ENCODE results near the gene ATP1A1.

ATP1A1 gene

GRCh38 chr1:116356673-116357072 is 16.4 kb upstream of the ATP1A1 start:
- H3K27me3 ChIP-seq (ENCODE audit: control insufficient read depth in 5 of 5, insufficient read depth in 4 of 5, low read length in 5 of 5): no peaks in the 10 kb centered on the region
- H3K27ac ChIP-seq (ENCODE audit: low read depth, low read length): no peak overlapping the region
- peaks cover 0 to 4% (median 0%) of the 10 kb centered on the region in 5 donors for H3K9me3 ChIP-seq (ENCODE audit: control insufficient read depth in 5 of 5, low read length in 5 of 5)
- peaks cover 0 to 9% (median 2%) of the 10 kb centered on the region in 5 donors for H3K4me1 ChIP-seq (ENCODE audit: control insufficient read depth in 5 of 5, insufficient read depth in 5 of 5, low read length in 5 of 5)
- no peak overlapping the region for H3K4me3 ChIP-seq (ENCODE audit: low read depth in 1 of 5, low read length in 5 of 5)
- no peaks in the 10 kb centered on the region for H3K36me3 ChIP-seq (ENCODE audit: control insufficient read depth in 5 of 5, insufficient read depth in 5 of 5, low read length in 5 of 5)
- no peak overlapping the region for H3K9ac ChIP-seq (ENCODE audit: low read length in 5 of 5)

GRCh38 chr1:116357487-116357886 is 15.6 kb upstream of the ATP1A1 start:
- Histone ChIP-seq H3K4me3 (ENCODE audit: low read depth in 1 of 5, low read length in 5 of 5) (no peak overlapping the region), H3K9me3 (ENCODE audit: control insufficient read depth in 5 of 5, low read length in 5 of 5) (peaks cover 0 to 4% (median 0%) of the 10 kb centered on the region in 5 donors), H3K27me3 (ENCODE audit: control insufficient read depth in 5 of 5, insufficient read depth in 4 of 5, low read length in 5 of 5) (no peaks in the 10 kb centered on the region), H3K9ac (ENCODE audit: low read length in 5 of 5) (no peak overlapping the region), H3K4me1 (ENCODE audit: control insufficient read depth in 5 of 5, insufficient read depth in 5 of 5, low read length in 5 of 5) (peaks cover 0 to 9% (median 2%) of the 10 kb centered on the region in 5 donors), H3K27ac (ENCODE audit: low read depth, low read length) (no peak overlapping the region), H3K36me3 (ENCODE audit: control insufficient read depth in 5 of 5, insufficient read depth in 5 of 5, low read length in 5 of 5) (no peaks in the 10 kb centered on the region)

- peak overlapping the region in 1 of 5 donors; percentile 11 for H3K9ac ChIP-seq (ENCODE audit: low read length in 5 of 5)
Measured at GRCh38 chr1:116359060-116359830, 13.8 kb upstream of the ATP1A1 start.

DNA sequence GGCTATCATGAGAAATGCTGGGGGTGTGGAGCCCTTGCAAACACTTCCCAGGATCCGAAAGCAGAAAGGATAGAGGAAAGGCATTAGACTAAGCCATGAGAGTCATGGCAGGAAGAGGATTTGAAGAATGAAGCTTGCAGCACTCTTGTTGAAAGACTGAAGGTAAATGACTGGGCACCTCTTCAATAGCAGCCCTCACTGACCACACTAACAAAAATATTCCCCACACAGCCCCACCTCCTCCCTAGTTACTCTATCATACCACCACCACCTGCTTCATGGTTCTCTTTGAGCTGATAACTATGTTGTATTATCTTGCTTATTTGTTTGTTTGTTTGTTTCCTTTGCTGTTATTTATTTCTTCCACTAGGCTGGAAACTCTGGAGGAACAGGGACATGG is 13.2 kb upstream of the ATP1A1 start:
- Histone ChIP-seq H3K27me3 (ENCODE audit: control insufficient read depth in 5 of 5, insufficient read depth in 4 of 5, low read length in 5 of 5) (no peaks in the 10 kb centered on the region), H3K36me3 (ENCODE audit: control insufficient read depth in 5 of 5, insufficient read depth in 5 of 5, low read length in 5 of 5) (no peaks in the 10 kb centered on the region), H3K27ac (ENCODE audit: low read depth, low read length) (no peak overlapping the region), H3K9me3 (ENCODE audit: control insufficient read depth in 5 of 5, low read length in 5 of 5) (peaks cover 0 to 4% (median 0%) of the 10 kb centered on the region in 5 donors), H3K4me1 (ENCODE audit: control insufficient read depth in 5 of 5, insufficient read depth in 5 of 5, low read length in 5 of 5) (peaks cover 0 to 9% (median 2%) of the 10 kb centered on the region in 5 donors), H3K4me3 (ENCODE audit: low read depth in 1 of 5, low read length in 5 of 5) (no peak overlapping the region), H3K9ac (ENCODE audit: low read length in 5 of 5) (no peak overlapping the region)

More at GRCh38 chr1:116359060-116359830, 13.8 kb upstream of the ATP1A1 start:
- H3K36me3 ChIP-seq (ENCODE audit: control insufficient read depth in 5 of 5, insufficient read depth in 5 of 5, low read length in 5 of 5): no peaks in the 10 kb centered on the region
- H3K4me1 ChIP-seq (ENCODE audit: control insufficient read depth in 5 of 5, insufficient read depth in 5 of 5, low read length in 5 of 5): peaks cover 0 to 9% (median 2%) of the 10 kb centered on the region in 5 donors
- H3K4me3 ChIP-seq (ENCODE audit: low read depth in 1 of 5, low read length in 5 of 5): no peak overlapping the region
- H3K27me3 ChIP-seq (ENCODE audit: control insufficient read depth in 5 of 5, insufficient read depth in 4 of 5, low read length in 5 of 5): no peaks in the 10 kb centered on the region
- peaks cover 0 to 4% (median 0%) of the 10 kb centered on the region in 5 donors for H3K9me3 ChIP-seq (ENCODE audit: control insufficient read depth in 5 of 5, low read length in 5 of 5)
- H3K27ac ChIP-seq (ENCODE audit: low read depth, low read length): no peak overlapping the region

GRCh38 chr1:116360429-116361173 is 12.4 kb upstream of the ATP1A1 start:
- Histone ChIP-seq H3K9ac (ENCODE audit: low read length in 5 of 5) (no peak overlapping the region), H3K4me3 (ENCODE audit: low read depth in 1 of 5, low read length in 5 of 5) (no peak overlapping the region), H3K27me3 (ENCODE audit: control insufficient read depth in 5 of 5, insufficient read depth in 4 of 5, low read length in 5 of 5) (no peaks in the 10 kb centered on the region), H3K9me3 (ENCODE audit: control insufficient read depth in 5 of 5, low read length in 5 of 5) (peaks cover 0 to 4% (median 0%) of the 10 kb centered on the region in 5 donors), H3K4me1 (ENCODE audit: control insufficient read depth in 5 of 5, insufficient read depth in 5 of 5, low read length in 5 of 5) (peaks cover 0 to 14% (median 2%) of the 10 kb centered on the region in 5 donors), H3K36me3 (ENCODE audit: control insufficient read depth in 5 of 5, insufficient read depth in 5 of 5, low read length in 5 of 5) (no peaks in the 10 kb centered on the region), H3K27ac (ENCODE audit: low read depth, low read length) (no peak overlapping the region)

DNA sequence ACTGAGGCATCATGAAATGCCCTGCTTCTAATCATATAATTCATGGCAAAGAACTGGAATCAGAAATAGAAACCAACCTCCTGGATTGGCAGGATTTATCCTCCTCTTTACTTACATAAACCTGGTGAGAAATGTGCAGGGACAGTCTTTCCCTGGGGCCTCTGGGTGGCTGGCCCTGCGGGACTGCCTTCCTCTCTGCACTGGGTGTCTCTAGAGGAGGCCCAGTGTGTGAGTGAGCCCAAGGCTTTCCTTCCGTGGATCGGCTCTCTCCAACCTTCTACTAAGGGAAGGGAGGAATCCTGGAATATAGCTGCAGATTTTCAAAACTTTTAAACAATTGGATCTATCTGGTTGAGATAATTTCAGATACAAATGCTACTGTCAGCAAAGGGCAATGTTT is 11.4 kb upstream of the ATP1A1 start:
- Histone ChIP-seq H3K4me1 (ENCODE audit: control insufficient read depth in 5 of 5, insufficient read depth in 5 of 5, low read length in 5 of 5) (peaks cover 0 to 13% (median 2%) of the 10 kb centered on the region in 5 donors), H3K4me3 (ENCODE audit: low read depth in 1 of 5, low read length in 5 of 5) (no peak overlapping the region), H3K36me3 (ENCODE audit: control insufficient read depth in 5 of 5, insufficient read depth in 5 of 5, low read length in 5 of 5) (no peaks in the 10 kb centered on the region), H3K27ac (ENCODE audit: low read depth, low read length) (no peak overlapping the region), H3K9me3 (ENCODE audit: control insufficient read depth in 5 of 5, low read length in 5 of 5) (peaks cover 0 to 4% (median 0%) of the 10 kb centered on the region in 5 donors), H3K27me3 (ENCODE audit: control insufficient read depth in 5 of 5, insufficient read depth in 4 of 5, low read length in 5 of 5) (no peaks in the 10 kb centered on the region), H3K9ac (ENCODE audit: low read length in 5 of 5) (no peak overlapping the region)

DNA sequence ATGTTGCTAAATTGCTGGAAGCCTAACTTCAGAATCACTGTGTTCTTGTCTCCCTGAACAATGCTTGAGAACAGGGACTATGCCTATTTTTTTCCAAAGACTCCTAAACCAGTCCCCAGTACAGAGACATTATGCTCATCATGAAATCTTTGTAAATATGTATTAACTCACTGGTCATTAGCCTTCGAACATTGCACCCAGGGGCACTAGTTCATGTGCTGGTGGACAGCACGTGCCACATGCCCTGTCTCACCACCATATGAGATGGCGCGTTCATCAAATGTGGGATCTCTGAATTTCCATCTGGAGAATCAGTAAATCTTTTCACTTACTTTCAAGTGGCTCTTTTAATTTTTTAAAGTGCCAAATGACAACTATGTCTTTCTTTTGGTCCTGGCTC is 11.0 kb upstream of the ATP1A1 start:
- peaks cover 0 to 4% (median 0%) of the 10 kb centered on the region in 5 donors for H3K9me3 ChIP-seq (ENCODE audit: control insufficient read depth in 5 of 5, low read length in 5 of 5)
- no peaks in the 10 kb centered on the region for H3K36me3 ChIP-seq (ENCODE audit: control insufficient read depth in 5 of 5, insufficient read depth in 5 of 5, low read length in 5 of 5)
- peaks cover 0 to 9% (median 0%) of the 10 kb centered on the region in 5 donors for H3K4me1 ChIP-seq (ENCODE audit: control insufficient read depth in 5 of 5, insufficient read depth in 5 of 5, low read length in 5 of 5)

DNA sequence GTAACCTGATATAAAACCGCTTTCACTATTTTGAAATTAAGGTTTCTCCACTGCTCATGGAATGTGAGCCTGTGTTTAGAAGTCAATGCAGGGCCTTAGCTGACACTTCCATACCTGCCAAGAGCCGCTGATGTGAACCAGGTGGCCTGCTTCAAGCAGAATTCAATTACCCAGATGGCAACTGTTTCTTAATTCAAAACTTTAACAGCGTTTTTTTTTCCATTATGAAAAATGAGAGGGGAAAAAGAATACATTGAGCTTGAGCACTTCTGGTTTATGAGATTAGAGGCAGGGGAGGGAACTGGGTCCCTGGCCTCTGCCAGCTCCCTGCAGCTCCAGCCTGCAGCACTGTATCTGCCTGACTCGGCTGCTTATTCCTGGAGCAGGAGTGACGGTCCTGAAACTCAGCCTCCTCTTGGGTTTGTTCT is 7.7 kb upstream of the ATP1A1 start:
- Histone ChIP-seq H3K9ac (ENCODE audit: low read length in 5 of 5) (no peak overlapping the region), H3K9me3 (ENCODE audit: control insufficient read depth in 5 of 5, low read length in 5 of 5) (peaks cover 0 to 4% (median 0%) of the 10 kb centered on the region in 5 donors), H3K4me1 (ENCODE audit: control insufficient read depth in 5 of 5, insufficient read depth in 5 of 5, low read length in 5 of 5) (peaks cover 0 to 7% (median 0%) of the 10 kb centered on the region in 5 donors), H3K4me3 (ENCODE audit: low read depth in 1 of 5, low read length in 5 of 5) (no peak overlapping the region), H3K27me3 (ENCODE audit: control insufficient read depth in 5 of 5, insufficient read depth in 4 of 5, low read length in 5 of 5) (no peaks in the 10 kb centered on the region), H3K36me3 (ENCODE audit: control insufficient read depth in 5 of 5, insufficient read depth in 5 of 5, low read length in 5 of 5) (no peaks in the 10 kb centered on the region), H3K27ac (ENCODE audit: low read depth, low read length) (no peak overlapping the region)

More for the DNA sequence above, 11.0 kb upstream of the ATP1A1 start:
- Histone ChIP-seq H3K9ac (ENCODE audit: low read length in 5 of 5) (no peak overlapping the region), H3K27ac (ENCODE audit: low read depth, low read length) (no peak overlapping the region), H3K27me3 (ENCODE audit: control insufficient read depth in 5 of 5, insufficient read depth in 4 of 5, low read length in 5 of 5) (no peaks in the 10 kb centered on the region), H3K4me3 (ENCODE audit: low read depth in 1 of 5, low read length in 5 of 5) (no peak overlapping the region)

DNA sequence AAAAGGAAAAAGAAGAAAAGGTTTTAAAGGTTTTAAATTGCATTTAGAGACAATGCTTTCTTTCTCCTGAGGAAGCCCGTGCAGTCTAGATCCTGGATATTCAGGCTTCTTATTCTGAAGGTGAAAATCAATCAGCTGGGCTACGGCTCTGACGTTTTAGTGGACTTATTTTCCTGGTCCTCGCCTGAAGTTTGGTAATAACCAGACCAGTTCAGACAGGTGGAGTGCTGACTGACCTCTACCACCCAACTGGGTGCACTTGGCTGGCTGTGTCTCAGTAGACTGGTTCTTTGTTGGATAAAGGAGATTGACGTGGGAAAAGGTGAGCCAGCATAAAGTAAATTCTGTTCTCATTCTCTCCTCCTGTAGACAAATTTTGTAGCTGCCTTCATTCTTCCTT is 7.2 kb upstream of the ATP1A1 start:
- Histone ChIP-seq H3K9ac (ENCODE audit: low read length in 5 of 5) (no peak overlapping the region), H3K4me1 (ENCODE audit: control insufficient read depth in 5 of 5, insufficient read depth in 5 of 5, low read length in 5 of 5) (peaks cover 0 to 7% (median 0%) of the 10 kb centered on the region in 5 donors), H3K4me3 (ENCODE audit: low read depth in 1 of 5, low read length in 5 of 5) (no peak overlapping the region), H3K27me3 (ENCODE audit: control insufficient read depth in 5 of 5, insufficient read depth in 4 of 5, low read length in 5 of 5) (no peaks in the 10 kb centered on the region), H3K27ac (ENCODE audit: low read depth, low read length) (no peak overlapping the region), H3K9me3 (ENCODE audit: control insufficient read depth in 5 of 5, low read length in 5 of 5) (no peaks in the 10 kb centered on the region), H3K36me3 (ENCODE audit: control insufficient read depth in 5 of 5, insufficient read depth in 5 of 5, low read length in 5 of 5) (no peaks in the 10 kb centered on the region)
